ENCODE data around the gene KRTAP10-11.

GRCh38 chr21:44626673-44627143 lies 19.5 kb upstream of the KRTAP10-11 start, which contains the start of gene KRTAP10-9:
- no peak for TF ChIP-seq CTCF (conservative IDR thresholded peaks at IDR 0.05; ENCODE audit: low read length)
- TF ChIP-seq EZH2phosphoT487 (IDR thresholded peaks at IDR 0.05; ENCODE audit: borderline replicate concordance, low read depth, low read length) = no peak
